HK-2 (cell line): Measurements from ENCODE around the gene CARS2.
"Not testable (repeated sequence)": the region's sequence is repeated elsewhere in the genome, so short reads cannot be mapped to it uniquely, and the experiment has no call there.

Experiments
- DNase-seq: peaks from one replicate; pipeline ENCODE4 v3.0.0-alpha.2; 2018; ENCODE audit not compliant: unreplicated experiment

CARS2 gene

GRCh38 chr13:110683203-110683883, 22.6 kb downstream of the CARS2 start:
- DNase-seq, result no peak

- no peak for DNase-seq
These were observed 23.2 kb downstream of the CARS2 start for GRCh38 chr13:110682746-110683145.

GRCh38 chr13:110681868-110682550, 23.9 kb downstream of the CARS2 start:
- DNase-seq, result no peak

GRCh38 chr13:110680852-110681251, 25.1 kb downstream of the CARS2 start:
- no peak for DNase-seq

GRCh38 chr13:110677731-110678545, 28.0 kb downstream of the CARS2 start:
- peak; percentile 38 for DNase-seq

- no peak for DNase-seq
These were observed 29.0 kb downstream of the CARS2 start for GRCh38 chr13:110676595-110677587.

- DNase-seq, result not testable (repeated sequence)
These were observed 36.1 kb downstream of the CARS2 start for GRCh38 chr13:110669814-110670213.

GRCh38 chr13:110669036-110669435, 36.9 kb downstream of the CARS2 start:
- no peak for DNase-seq

GRCh38 chr13:110666255-110666533, 39.7 kb downstream of the CARS2 start:
- DNase-seq, result no peak

GRCh38 chr13:110665491-110666254, 40.2 kb downstream of the CARS2 start:
- DNase-seq, result no peak

- no peak for DNase-seq
These were observed 41.2 kb downstream of the CARS2 start for GRCh38 chr13:110664673-110665072.

- no peak for DNase-seq
These were observed 41.9 kb downstream of the CARS2 start for GRCh38 chr13:110664041-110664440.

- DNase-seq, result no peak
These were observed 42.4 kb downstream of the CARS2 start for GRCh38 chr13:110663491-110663890.

GRCh38 chr13:110662777-110663443, 43.0 kb downstream of the CARS2 start:
- DNase-seq, result no peak

GRCh38 chr13:110662091-110662490, 43.8 kb downstream of the CARS2 start:
- no peak for DNase-seq

GRCh38 chr13:110661256-110661655, 44.7 kb downstream of the CARS2 start:
- no peak for DNase-seq

GRCh38 chr13:110658218-110658911, 47.6 kb downstream of the CARS2 start:
- DNase-seq, result not testable (repeated sequence)

- DNase-seq, result no peak
These were observed 48.7 kb downstream of the CARS2 start for GRCh38 chr13:110657196-110657595.

- no peak for DNase-seq
These were observed 52.1 kb downstream of the CARS2 start for GRCh38 chr13:110653851-110654250.

- DNase-seq, result no peak
These were observed 52.6 kb downstream of the CARS2 start for GRCh38 chr13:110653271-110653670.
